UCSD-AML1 (cell line): ENCODE measurements around the gene NCOA4.
"Not testable (repeated sequence)": the region's sequence is repeated elsewhere in the genome, so short reads cannot be mapped to it uniquely, and the experiment has no call there.

Experiments used
- DNase-seq: peaks from one replicate; lab custom pipeline; 2025; ENCODE audit not compliant: unreplicated experiment; lab: John Stamatoyannopoulos, UW

NCOA4 gene

GRCh38 chr10:46020344-46020657, 10.1 kb downstream of the NCOA4 start:
- DNase-seq = no peak

GRCh38 chr10:46019569-46020343, 10.7 kb downstream of the NCOA4 start:
- DNase-seq = no peak

- no peak for DNase-seq
These were observed 11.3 kb downstream of the NCOA4 start for GRCh38 chr10:46019177-46019528.

GRCh38 chr10:46018453-46019176, 11.8 kb downstream of the NCOA4 start:
- no peak for DNase-seq

- no peak for DNase-seq
These were observed 12.7 kb downstream of the NCOA4 start for GRCh38 chr10:46017733-46018132.

GRCh38 chr10:46016811-46017210, 13.6 kb downstream of the NCOA4 start:
- no peak for DNase-seq

GRCh38 chr10:46016190-46016589, 14.2 kb downstream of the NCOA4 start:
- no peak for DNase-seq

GRCh38 chr10:46014683-46015405, 15.6 kb downstream of the NCOA4 start:
- DNase-seq = no peak

GRCh38 chr10:46014206-46014605, 16.2 kb downstream of the NCOA4 start:
- DNase-seq = no peak

- no peak for DNase-seq
These were observed 17.7 kb downstream of the NCOA4 start for GRCh38 chr10:46012746-46013145.

GRCh38 chr10:46006219-46006618, 24.2 kb downstream of the NCOA4 start:
- no peak for DNase-seq

GRCh38 chr10:46005383-46005782, 25.0 kb downstream of the NCOA4 start:
- DNase-seq = no peak

- DNase-seq = no peak
These were observed 25.5 kb downstream of the NCOA4 start for GRCh38 chr10:46004963-46005362.

- DNase-seq = no peak
These were observed 27.3 kb downstream of the NCOA4 start for GRCh38 chr10:46002916-46003693.

GRCh38 chr10:46002189-46002687, 28.2 kb downstream of the NCOA4 start:
- DNase-seq = not testable (repeated sequence)

- DNase-seq = no peak
These were observed 29.2 kb downstream of the NCOA4 start for GRCh38 chr10:46001187-46001756.

GRCh38 chr10:46000538-46000937, 29.9 kb downstream of the NCOA4 start:
- DNase-seq = no peak

GRCh38 chr10:45999955-46000354, 30.5 kb downstream of the NCOA4 start:
- not testable (repeated sequence) for DNase-seq

- no peak for DNase-seq
These were observed 32.2 kb downstream of the NCOA4 start for GRCh38 chr10:45997994-45998763.

GRCh38 chr10:45997557-45997956, 32.9 kb downstream of the NCOA4 start:
- no peak for DNase-seq
